ENCODE results near the gene KDM1A. TPM values are rescaled to one million over a fixed set of nuclear protein-coding genes. Genes with fewer than 3 reads are reported as not detected.
"Not testable (repeated sequence)": the region's sequence is repeated elsewhere in the genome, so short reads cannot be mapped to it uniquely, and the experiment has no call there.

Gene KDM1A
- total RNA-seq, 1 experiment from 2014 or later = 162 TPM

GRCh38 chr1:23010025-23010424 lies 9.2 kb upstream of the KDM1A start:
- H3K27ac ChIP-seq (ENCODE audit: low read depth, low read length); H3K79me2 ChIP-seq (ENCODE audit: insufficient read depth, low read length); CTCF ChIA-PET; BruUV-seq (replicated peaks); intact Hi-C loops (cut with micrococcal nuclease); H3K27me3 ChIP-seq (ENCODE audit: insufficient read depth, low read length); H3K36me3 ChIP-seq (ENCODE audit: control insufficient read depth in 1 of 2, insufficient read depth in 2 of 2, low read length in 2 of 2); RAD21 ChIA-PET (ENCODE audit: low non-redundant PET in 1 of 2, low total read pairs in 2 of 2, uncharacterized antibody in 2 of 2, unreplicated experiment in 2 of 2); H3K9me3 ChIP-seq (ENCODE audit: control insufficient read depth in 1 of 2, insufficient read depth in 1 of 2, low read depth in 1 of 2, low read length in 2 of 2); ATAC-seq; DNase-seq (ENCODE audit: low read depth, low spot score); H3K9ac ChIP-seq (ENCODE audit: low read length); H3K9me2 ChIP-seq (ENCODE audit: insufficient read depth); H3K4me3 ChIP-seq (replicated peaks in 1 of 2; ENCODE audit: low read depth in 1 of 2, low read length in 2 of 2); H2AFZ ChIP-seq (ENCODE audit: low read depth, low read length, poor library complexity, severe bottlenecking); H4K20me1 ChIP-seq (ENCODE audit: insufficient read depth): not testable (repeated sequence)
- peaks cover 8 to 26% of the 10 kb centered on the region in 2 experiments; a peak in 3 of 4 replicates for H3K4me1 ChIP-seq (ENCODE audit: control insufficient read depth in 1 of 2, insufficient read depth in 2 of 2, low read length in 2 of 2)
- H3K4me2 ChIP-seq (ENCODE audit: low read length) = peak overlapping the region; percentile 71
- POLR2A ChIA-PET = interaction anchor here (2.4 kb wide), 1 partner anchor 9 kb away, joined by 6 read pairs; the partner anchor contains the start of gene KDM1A

DNA sequence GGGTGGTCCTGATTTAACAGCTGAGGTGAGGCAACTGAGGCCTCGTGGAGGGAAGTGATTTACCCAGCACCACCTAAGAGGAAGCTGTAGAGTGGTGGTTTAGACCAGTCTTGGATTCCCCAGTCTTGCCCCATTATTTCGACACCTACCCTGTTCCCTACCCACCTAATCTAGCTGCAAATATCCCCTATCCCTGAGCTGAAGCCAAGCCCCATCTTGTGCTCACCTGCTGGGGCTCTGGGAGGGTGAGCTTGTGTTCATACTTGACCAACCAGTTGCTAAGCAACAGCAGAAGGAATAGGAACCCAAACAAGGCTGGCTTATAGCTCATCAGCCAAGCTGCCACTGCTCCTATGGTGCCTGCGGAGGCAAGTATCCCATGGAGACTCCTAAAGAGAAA lies 5.6 kb upstream of the KDM1A start:
- Histone ChIP-seq H3K27me3 (ENCODE audit: insufficient read depth, low read length) (no peaks in the 10 kb centered on the region), H3K4me3 (replicated peaks in 1 of 2; ENCODE audit: low read depth in 1 of 2, low read length in 2 of 2) (no peak overlapping the region), H3K4me2 (ENCODE audit: low read length) (no peak overlapping the region), H3K9me3 (ENCODE audit: control insufficient read depth in 1 of 2, insufficient read depth in 1 of 2, low read depth in 1 of 2, low read length in 2 of 2) (no peaks in the 10 kb centered on the region), H3K4me1 (ENCODE audit: control insufficient read depth in 1 of 2, insufficient read depth in 2 of 2, low read length in 2 of 2) (peaks cover 11 to 33% of the 10 kb centered on the region in 2 experiments; a peak in 3 of 4 replicates), H3K36me3 (ENCODE audit: control insufficient read depth in 1 of 2, insufficient read depth in 2 of 2, low read length in 2 of 2) (no peaks in the 10 kb centered on the region), H3K79me2 (ENCODE audit: insufficient read depth, low read length) (no peaks in the 10 kb centered on the region), H4K20me1 (ENCODE audit: insufficient read depth) (no peaks in the 10 kb centered on the region), H3K9me2 (ENCODE audit: insufficient read depth) (no peaks in the 10 kb centered on the region), H2AFZ (ENCODE audit: low read depth, low read length, poor library complexity, severe bottlenecking) (no peak overlapping the region), H3K27ac (ENCODE audit: low read depth, low read length) (no peak overlapping the region), H3K9ac (ENCODE audit: low read length) (no peak overlapping the region)
- RAD21 ChIA-PET (ENCODE audit: low non-redundant PET in 1 of 2, low total read pairs in 2 of 2, uncharacterized antibody in 2 of 2, unreplicated experiment in 2 of 2) = no interaction called here
- BruUV-seq (replicated peaks) = no TSS peak
- CTCF ChIA-PET = no interaction called here
- DNase-seq (ENCODE audit: low read depth, low spot score) (no peak), ATAC-seq (no peak)
- TF ChIP-seq ELF1 (IDR thresholded peaks at IDR 0.05; ENCODE audit: borderline replicate concordance, low read depth) (no peak), CEBPB (IDR thresholded peaks at IDR 0.05; ENCODE audit: low read depth) (no peak), SP1 (IDR thresholded peaks at IDR 0.05; ENCODE audit: low read depth) (no peak), SIN3A (IDR thresholded peaks at IDR 0.05; ENCODE audit: low read depth) (no peak), EZH2 (IDR thresholded peaks at IDR 0.05) (no peak), YY1 (IDR thresholded peaks at IDR 0.05; ENCODE audit: extremely low read depth, insufficient replicate concordance, low read depth, low read length) (no peak), EZH2phosphoT487 (IDR thresholded peaks at IDR 0.05; ENCODE audit: borderline replicate concordance) (no peak), EGR1 (IDR thresholded peaks at IDR 0.05; ENCODE audit: low read depth) (no peak), TCF7L2 (IDR thresholded peaks at IDR 0.05; ENCODE audit: borderline replicate concordance, extremely low read depth, insufficient read depth, insufficient read length) (no peak), ZFX (IDR thresholded peaks at IDR 0.05) (no peak), POLR2A (IDR thresholded peaks at IDR 0.05; ENCODE audit: borderline replicate concordance, extremely low read depth, insufficient read depth, insufficient read length) (no peak), ZNF274 (IDR thresholded peaks at IDR 0.05; ENCODE audit: low read depth, low read length) (no peak)
- TF ChIP-seq, protein P1, sequence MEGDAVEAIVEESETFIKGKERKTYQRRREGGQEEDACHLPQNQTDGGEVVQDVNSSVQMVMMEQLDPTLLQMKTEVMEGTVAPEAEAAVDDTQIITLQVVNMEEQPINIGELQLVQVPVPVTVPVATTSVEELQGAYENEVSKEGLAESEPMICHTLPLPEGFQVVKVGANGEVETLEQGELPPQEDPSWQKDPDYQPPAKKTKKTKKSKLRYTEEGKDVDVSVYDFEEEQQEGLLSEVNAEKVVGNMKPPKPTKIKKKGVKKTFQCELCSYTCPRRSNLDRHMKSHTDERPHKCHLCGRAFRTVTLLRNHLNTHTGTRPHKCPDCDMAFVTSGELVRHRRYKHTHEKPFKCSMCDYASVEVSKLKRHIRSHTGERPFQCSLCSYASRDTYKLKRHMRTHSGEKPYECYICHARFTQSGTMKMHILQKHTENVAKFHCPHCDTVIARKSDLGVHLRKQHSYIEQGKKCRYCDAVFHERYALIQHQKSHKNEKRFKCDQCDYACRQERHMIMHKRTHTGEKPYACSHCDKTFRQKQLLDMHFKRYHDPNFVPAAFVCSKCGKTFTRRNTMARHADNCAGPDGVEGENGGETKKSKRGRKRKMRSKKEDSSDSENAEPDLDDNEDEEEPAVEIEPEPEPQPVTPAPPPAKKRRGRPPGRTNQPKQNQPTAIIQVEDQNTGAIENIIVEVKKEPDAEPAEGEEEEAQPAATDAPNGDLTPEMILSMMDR (IDR thresholded peaks at IDR 0.05 in 2 of 3, conservative IDR thresholded peaks at IDR 0.05 in 1 of 3; ENCODE audit: borderline replicate concordance in 1 of 3, insufficient read depth in 1 of 3, low read depth in 2 of 3, low read length in 2 of 3) = no peak
- TF ChIP-seq, protein P2, sequence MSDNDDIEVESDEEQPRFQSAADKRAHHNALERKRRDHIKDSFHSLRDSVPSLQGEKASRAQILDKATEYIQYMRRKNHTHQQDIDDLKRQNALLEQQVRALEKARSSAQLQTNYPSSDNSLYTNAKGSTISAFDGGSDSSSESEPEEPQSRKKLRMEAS (IDR thresholded peaks at IDR 0.05) = no peak
- TF ChIP-seq, protein P3, sequence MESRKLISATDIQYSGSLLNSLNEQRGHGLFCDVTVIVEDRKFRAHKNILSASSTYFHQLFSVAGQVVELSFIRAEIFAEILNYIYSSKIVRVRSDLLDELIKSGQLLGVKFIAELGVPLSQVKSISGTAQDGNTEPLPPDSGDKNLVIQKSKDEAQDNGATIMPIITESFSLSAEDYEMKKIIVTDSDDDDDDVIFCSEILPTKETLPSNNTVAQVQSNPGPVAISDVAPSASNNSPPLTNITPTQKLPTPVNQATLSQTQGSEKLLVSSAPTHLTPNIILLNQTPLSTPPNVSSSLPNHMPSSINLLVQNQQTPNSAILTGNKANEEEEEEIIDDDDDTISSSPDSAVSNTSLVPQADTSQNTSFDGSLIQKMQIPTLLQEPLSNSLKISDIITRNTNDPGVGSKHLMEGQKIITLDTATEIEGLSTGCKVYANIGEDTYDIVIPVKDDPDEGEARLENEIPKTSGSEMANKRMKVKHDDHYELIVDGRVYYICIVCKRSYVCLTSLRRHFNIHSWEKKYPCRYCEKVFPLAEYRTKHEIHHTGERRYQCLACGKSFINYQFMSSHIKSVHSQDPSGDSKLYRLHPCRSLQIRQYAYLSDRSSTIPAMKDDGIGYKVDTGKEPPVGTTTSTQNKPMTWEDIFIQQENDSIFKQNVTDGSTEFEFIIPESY (IDR thresholded peaks at IDR 0.05; ENCODE audit: extremely low read depth, insufficient replicate concordance, low read length) = no peak
- POLR2A ChIA-PET = no interaction called here
- intact Hi-C loops (cut with micrococcal nuclease) = no loop called here
